Body of pancreas (tissue), 4 donors: ENCODE results near the gene OR8J3. TPM values are rescaled to one million over a fixed set of nuclear protein-coding genes. Genes with fewer than 3 reads are reported as not detected.

Source experiments
- ATAC-seq: fragments of 150-250 bp; one replicate; pipeline ENCODE4 v1.9.1; 2016
- DNase-seq, 4 donors: peaks; one replicate each; pipeline ENCODE4 v3.0.0-alpha.2; 2019
- H3K27ac ChIP-seq, 4 donors: fragments of 200-600 bp; sonication (generic); 1 replicate in 3 of 4; 2 replicates in 1 of 4; pipeline versions ENCODE4 v1.5.1 to v1.6.1; 2016 to 2019; ENCODE audit warnings: mild to moderate bottlenecking in 1 of 4, mixed read lengths in 1 of 4, moderate library complexity in 1 of 4
- H3K27me3 ChIP-seq, 2 donors: fragments of 200-600 bp; sonication (generic); one replicate each; pipeline ENCODE4 v1.6.0; 2016; ENCODE audit warnings: mild to moderate bottlenecking in 1 of 2
- H3K36me3 ChIP-seq, 2 donors: fragments of 200-600 bp; sonication (generic); replicated peaks in 1 of 2; 2 replicates each; pipeline ENCODE4 v1.5.1; 2016; ENCODE audit warnings: low read depth in 2 of 2; ENCODE audit not compliant: insufficient read depth in 1 of 2
- H3K4me1 ChIP-seq: fragments of 200-600 bp; sonication (generic); one replicate; pipeline ENCODE4 v1.6.0; 2016
- H3K4me3 ChIP-seq, 2 donors: fragments of 200-600 bp; sonication (generic); 1 replicate in 1 of 2; 2 replicates in 1 of 2; pipeline ENCODE4 v1.5.1; 2016 to 2019
- H3K9me3 ChIP-seq, 3 donors: fragments of 200-600 bp; sonication (generic); 1 replicate in 2 of 3; 2 replicates in 1 of 3; pipeline ENCODE4 v1.5.1; 2016
- POLR2A ChIP-seq, 3 donors: fragments of 450-650 bp; IDR thresholded peaks; one replicate each; pipeline ENCODE4 v1.6.1; 2016; ENCODE audit warnings: antibody characterized with exemption in 3 of 3, mild to moderate bottlenecking in 2 of 3
- WGBS, 2 donors: methylation state at CpG; one replicate each; pipeline ENCODE4 v1.1.5; 2017; 5-methylcytosine and 5-hydroxymethylcytosine counted together
- intact Hi-C: fragments of 100-400 bp; cut with DNase I; formaldehyde crosslinking; loops from one replicate; pipeline ENCODE4 v1.15.1; 2023
- total RNA-seq, 2 donors: library from RNA; depleted of rRNA; stranded (reverse); fragments of >200 nt; gene quantifications; one replicate each; pipeline ENCODE4 v1.1.0, GENCODE V29; 2016
- TF ChIP-seq, protein P1 (sequence below), 7 experiments: fragments of 450-650 bp in 4 of 7; fragments of 200-600 bp in 3 of 7; sonication (generic) in 3 of 7; IDR thresholded peaks; one replicate each; pipeline ENCODE4 v1.5.1; 2016 to 2019; ENCODE audit warnings: antibody characterized with exemption in 7 of 7

The OR8J3 gene, protein sequence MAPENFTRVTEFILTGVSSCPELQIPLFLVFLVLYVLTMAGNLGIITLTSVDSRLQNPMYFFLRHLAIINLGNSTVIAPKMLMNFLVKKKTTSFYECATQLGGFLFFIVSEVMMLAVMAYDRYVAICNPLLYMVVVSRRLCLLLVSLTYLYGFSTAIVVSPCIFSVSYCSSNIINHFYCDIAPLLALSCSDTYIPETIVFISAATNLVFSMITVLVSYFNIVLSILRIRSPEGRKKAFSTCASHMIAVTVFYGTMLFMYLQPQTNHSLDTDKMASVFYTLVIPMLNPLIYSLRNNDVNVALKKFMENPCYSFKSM
- total RNA-seq: not detected

DNA sequence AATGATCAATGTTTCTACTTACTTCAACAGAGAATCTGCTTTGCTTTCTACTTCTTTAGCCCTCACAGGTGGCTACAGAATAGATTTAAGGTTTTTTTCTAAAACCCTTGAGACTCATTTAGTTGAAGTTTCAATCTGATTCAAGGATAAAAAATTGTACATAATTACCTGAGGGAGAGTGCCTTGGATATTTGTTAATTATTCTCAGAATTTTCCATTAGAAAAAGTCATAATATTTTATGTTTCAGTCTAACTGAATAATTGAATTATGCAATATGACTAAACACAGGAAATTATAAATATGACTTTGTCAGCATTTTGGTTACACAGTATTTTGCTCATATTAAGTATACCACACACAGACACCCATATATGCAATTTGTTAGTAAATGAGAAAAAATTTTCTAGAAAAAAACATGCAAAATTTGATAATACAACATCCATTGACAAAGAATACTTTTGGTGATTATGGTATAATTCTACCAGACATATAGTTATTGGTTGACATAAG, at the start of gene OR8J3:
Gene OR8J3, minus strand, starts transcription at position 51 of the 511 bp plus-strand sequence. CDS start 2,483 bp downstream, outside the sequence.
- Histone ChIP-seq H3K27me3 (no peaks in the 10 kb centered on the region), H3K4me3 (no peak within 1 kb of the TSS), H3K4me1 (no peaks in the 10 kb centered on the region), H3K9me3 (no peaks in the 10 kb centered on the region), H3K36me3 (no peaks in the 10 kb centered on the region), H3K27ac (no peak within 1 kb of the TSS)
- ATAC-seq (no peak), DNase-seq (no peak)
- TF ChIP-seq, protein P1, sequence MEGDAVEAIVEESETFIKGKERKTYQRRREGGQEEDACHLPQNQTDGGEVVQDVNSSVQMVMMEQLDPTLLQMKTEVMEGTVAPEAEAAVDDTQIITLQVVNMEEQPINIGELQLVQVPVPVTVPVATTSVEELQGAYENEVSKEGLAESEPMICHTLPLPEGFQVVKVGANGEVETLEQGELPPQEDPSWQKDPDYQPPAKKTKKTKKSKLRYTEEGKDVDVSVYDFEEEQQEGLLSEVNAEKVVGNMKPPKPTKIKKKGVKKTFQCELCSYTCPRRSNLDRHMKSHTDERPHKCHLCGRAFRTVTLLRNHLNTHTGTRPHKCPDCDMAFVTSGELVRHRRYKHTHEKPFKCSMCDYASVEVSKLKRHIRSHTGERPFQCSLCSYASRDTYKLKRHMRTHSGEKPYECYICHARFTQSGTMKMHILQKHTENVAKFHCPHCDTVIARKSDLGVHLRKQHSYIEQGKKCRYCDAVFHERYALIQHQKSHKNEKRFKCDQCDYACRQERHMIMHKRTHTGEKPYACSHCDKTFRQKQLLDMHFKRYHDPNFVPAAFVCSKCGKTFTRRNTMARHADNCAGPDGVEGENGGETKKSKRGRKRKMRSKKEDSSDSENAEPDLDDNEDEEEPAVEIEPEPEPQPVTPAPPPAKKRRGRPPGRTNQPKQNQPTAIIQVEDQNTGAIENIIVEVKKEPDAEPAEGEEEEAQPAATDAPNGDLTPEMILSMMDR (IDR thresholded peaks at IDR 0.05): no peak
- TF ChIP-seq POLR2A (IDR thresholded peaks at IDR 0.05): no peak
- intact Hi-C loops: no loop called here

DNA sequence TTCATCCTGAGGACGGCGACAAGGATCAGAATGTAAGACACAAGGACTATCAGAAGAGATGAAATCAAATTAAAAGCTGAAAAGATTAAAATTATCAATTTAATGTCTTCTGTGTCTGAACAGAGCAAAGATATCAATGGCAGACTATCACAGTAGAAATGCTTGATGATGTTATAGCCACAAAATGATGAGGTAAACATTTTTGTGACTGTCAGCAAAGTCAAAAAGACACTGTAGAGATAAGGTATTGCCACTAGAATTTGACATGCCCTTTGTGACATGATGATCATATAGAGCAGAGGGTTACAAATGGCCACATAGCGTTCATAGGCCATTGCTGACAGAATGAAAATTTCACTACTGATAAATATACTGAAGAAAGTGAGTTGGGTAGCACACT, 48.6 kb upstream of the OR8J3 start:
- no peaks in the 10 kb centered on the region for H3K36me3 ChIP-seq
- intact Hi-C loops: no loop called here
- H3K27ac ChIP-seq: no peak overlapping the region
- TF ChIP-seq, protein P1 (IDR thresholded peaks at IDR 0.05): no peak
- no peak for TF ChIP-seq POLR2A (IDR thresholded peaks at IDR 0.05)
- 57 to 74% methylated on average over 3 of the region's 3 CpGs for WGBS, 2 donors
- H3K27me3 ChIP-seq: no peaks in the 10 kb centered on the region
- no peaks in the 10 kb centered on the region for H3K4me1 ChIP-seq
- no peak for ATAC-seq
- DNase-seq: no peak
- no peak overlapping the region for H3K4me3 ChIP-seq
- H3K9me3 ChIP-seq: no peaks in the 10 kb centered on the region

DNA sequence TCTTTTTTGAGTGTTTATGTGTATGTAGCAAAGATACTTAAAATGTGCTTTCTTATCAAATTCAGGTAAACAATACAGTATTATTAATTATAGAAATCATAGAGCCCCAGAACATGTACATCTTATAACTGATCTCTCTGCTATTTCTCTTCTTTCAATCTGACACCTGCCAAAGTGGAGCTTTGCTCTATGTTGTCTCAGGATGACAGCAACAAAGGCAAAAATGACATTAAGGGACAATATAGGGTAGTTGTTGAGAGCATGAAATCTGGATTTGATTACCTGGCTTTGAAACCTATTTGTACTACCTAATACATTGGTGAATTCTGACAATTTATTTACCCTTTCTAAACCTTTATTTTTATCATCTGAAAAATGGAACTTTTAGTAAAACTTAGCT, 43.5 kb upstream of the OR8J3 start:
- DNase-seq: no peak
- H3K4me1 ChIP-seq: no peaks in the 10 kb centered on the region
- H3K9me3 ChIP-seq: no peaks in the 10 kb centered on the region
- intact Hi-C loops: no loop called here
- no peak overlapping the region for H3K4me3 ChIP-seq
- no peak for ATAC-seq
- H3K27ac ChIP-seq: no peak overlapping the region
- H3K36me3 ChIP-seq: no peaks in the 10 kb centered on the region
- H3K27me3 ChIP-seq: no peaks in the 10 kb centered on the region
- no peak for TF ChIP-seq POLR2A (IDR thresholded peaks at IDR 0.05)
- TF ChIP-seq, protein P1 (IDR thresholded peaks at IDR 0.05): no peak

DNA sequence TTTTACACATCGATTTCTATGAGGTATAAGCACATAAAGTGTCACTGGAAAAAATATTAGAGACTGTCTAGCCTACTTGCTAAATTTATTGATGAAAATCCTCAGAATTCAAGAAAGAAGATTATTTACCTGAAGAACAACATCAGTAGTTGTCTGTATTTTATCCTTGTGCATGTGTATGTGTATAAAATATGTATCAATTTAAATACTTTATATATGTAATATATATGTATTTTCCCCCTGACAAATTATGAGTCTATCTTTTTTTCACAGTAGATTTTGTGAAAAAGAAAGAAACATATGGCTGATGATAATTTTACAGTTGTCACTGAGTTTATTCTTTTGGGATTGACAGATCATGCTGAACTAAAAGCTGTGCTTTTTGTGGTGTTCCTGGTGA, 36.3 kb upstream of the OR8J3 start, which contains the start of gene OR5J2:
Gene OR5J2, plus strand, starts transcription at position 301 of the 400 bp plus-strand sequence. Its CDS starts 0 bp downstream, at position 301.
- no peak for DNase-seq
- intact Hi-C loops: no loop called here
- WGBS, 2 donors: 52 to 58% methylated on average over 1 of the region's 1 CpG
- Histone ChIP-seq H3K4me3 (no peak within 1 kb of the TSS), H3K4me1 (no peaks in the 10 kb centered on the region), H3K27ac (no peak within 1 kb of the TSS), H3K9me3 (no peaks in the 10 kb centered on the region), H3K27me3 (no peaks in the 10 kb centered on the region), H3K36me3 (no peaks in the 10 kb centered on the region)
- no peak for ATAC-seq
- TF ChIP-seq POLR2A (IDR thresholded peaks at IDR 0.05): no peak
- TF ChIP-seq, protein P1 (IDR thresholded peaks at IDR 0.05): no peak
